Measurements from ENCODE around the gene HSBP1L1.

DNA sequence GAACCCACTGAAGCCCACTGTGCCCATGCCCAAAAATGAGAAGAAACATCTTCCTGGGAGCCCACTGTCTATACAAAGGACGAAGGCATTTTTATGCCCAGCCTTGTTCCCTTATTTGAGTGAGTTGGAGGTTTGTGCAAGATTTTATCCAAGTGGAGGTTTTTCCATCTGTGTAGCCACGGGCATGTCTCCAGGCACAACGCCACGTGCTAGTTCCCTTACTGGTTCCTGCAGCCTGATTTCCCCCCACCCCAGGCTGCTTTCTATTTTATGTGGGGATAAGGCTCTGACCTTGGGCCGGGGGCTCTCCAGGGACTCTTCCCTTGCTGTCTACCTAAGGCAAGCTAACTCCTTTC is 46.1 kb downstream of the HSBP1L1 start:
- TF ChIP-seq, protein P1, sequence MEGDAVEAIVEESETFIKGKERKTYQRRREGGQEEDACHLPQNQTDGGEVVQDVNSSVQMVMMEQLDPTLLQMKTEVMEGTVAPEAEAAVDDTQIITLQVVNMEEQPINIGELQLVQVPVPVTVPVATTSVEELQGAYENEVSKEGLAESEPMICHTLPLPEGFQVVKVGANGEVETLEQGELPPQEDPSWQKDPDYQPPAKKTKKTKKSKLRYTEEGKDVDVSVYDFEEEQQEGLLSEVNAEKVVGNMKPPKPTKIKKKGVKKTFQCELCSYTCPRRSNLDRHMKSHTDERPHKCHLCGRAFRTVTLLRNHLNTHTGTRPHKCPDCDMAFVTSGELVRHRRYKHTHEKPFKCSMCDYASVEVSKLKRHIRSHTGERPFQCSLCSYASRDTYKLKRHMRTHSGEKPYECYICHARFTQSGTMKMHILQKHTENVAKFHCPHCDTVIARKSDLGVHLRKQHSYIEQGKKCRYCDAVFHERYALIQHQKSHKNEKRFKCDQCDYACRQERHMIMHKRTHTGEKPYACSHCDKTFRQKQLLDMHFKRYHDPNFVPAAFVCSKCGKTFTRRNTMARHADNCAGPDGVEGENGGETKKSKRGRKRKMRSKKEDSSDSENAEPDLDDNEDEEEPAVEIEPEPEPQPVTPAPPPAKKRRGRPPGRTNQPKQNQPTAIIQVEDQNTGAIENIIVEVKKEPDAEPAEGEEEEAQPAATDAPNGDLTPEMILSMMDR (IDR thresholded peaks at IDR 0.05), result no peak
- no peak for TF ChIP-seq POLR2A (IDR thresholded peaks at IDR 0.05)
